SK-N-SH treated with all-trans-retinoic acid at 6 μM for 48 hours (cell line): ENCODE measurements around the gene CAND2.

Source experiments
- CREB5 ChIP-seq: fragments of 250-450 bp; sonication (Bioruptor Pico); IDR thresholded peaks from 2 replicates; pipeline ENCODE4 v1.5.1; 2020; ENCODE audit warnings: low read depth, mild to moderate bottlenecking, moderate library complexity
- CSDC2 ChIP-seq: fragments of 250-450 bp; sonication (Bioruptor Pico); IDR thresholded peaks from 2 replicates; pipeline ENCODE4 v1.5.0; 2020; ENCODE audit warnings: mild to moderate bottlenecking, moderate library complexity
- PATZ1 ChIP-seq: fragments of 250-450 bp; sonication (Bioruptor Pico); IDR thresholded peaks from 2 replicates; pipeline ENCODE4 v1.8.0; 2020; ENCODE audit warnings: mild to moderate bottlenecking, moderate library complexity, borderline replicate concordance
- TOX ChIP-seq: fragments of 250-450 bp; sonication (Bioruptor Pico); IDR thresholded peaks from 2 replicates; pipeline ENCODE4 v1.8.0; 2021; ENCODE audit warnings: mild to moderate bottlenecking, moderate library complexity, borderline replicate concordance
- TSHZ2 ChIP-seq: fragments of 250-450 bp; sonication (Bioruptor Pico); IDR thresholded peaks from 2 replicates; pipeline ENCODE4 v1.5.0; 2020; ENCODE audit warnings: mild to moderate bottlenecking, moderate library complexity
- ZNF565 ChIP-seq: fragments of 450-650 bp; formaldehyde crosslinking; conservative IDR thresholded peaks from 2 replicates; pipeline ENCODE4 v1.5.0; 2020; ENCODE audit warnings: low read depth, mild to moderate bottlenecking, moderate library complexity
- ZNF70 ChIP-seq: fragments of 450-650 bp; formaldehyde crosslinking; IDR thresholded peaks from 2 replicates; pipeline ENCODE4 v1.5.0; 2020; ENCODE audit warnings: mild to moderate bottlenecking, moderate library complexity

- no peak for TF ChIP-seq PATZ1 (CRISPR knock-in tag)
- no peak for TF ChIP-seq ZNF70 (CRISPR knock-in tag)
- TF ChIP-seq CSDC2 (CRISPR knock-in tag): no peak
- no peak for TF ChIP-seq TSHZ2 (CRISPR knock-in tag)
- TF ChIP-seq CREB5 (CRISPR knock-in tag): no peak
- TF ChIP-seq ZNF565 (CRISPR knock-in tag): no peak
- no peak for TF ChIP-seq TOX (CRISPR knock-in tag)
Observed at GRCh38 chr3:12782172-12782815, 14.2 kb upstream of the CAND2 start.
